Heart right ventricle (tissue), 16 donors: ENCODE results near the gene DIS3. TPM values are rescaled to one million over a fixed set of nuclear protein-coding genes. Genes with fewer than 3 reads are reported as not detected.
A peak's percentile ranks its signal among the peaks of the same experiment; 100 is the strongest.

Experiments used
- ATAC-seq, 8 donors: fragments of 200-7000 bp; cut with Tn5 transposase; one replicate each; pipeline ENCODE4 v1.9.1; 2020; ENCODE audit warnings: mild to moderate bottlenecking in 8 of 8, moderate library complexity in 8 of 8, moderate number of reproducible peaks in 1 of 8
- DNase-seq, 2 donors: peaks; one replicate each; pipeline ENCODE4 v3.0.0-alpha.2; 2020
- H3K27ac ChIP-seq, 10 donors: fragments of 200-600 bp; sonication (generic) in 2 of 10; one replicate each; pipeline versions ENCODE4 v1.5.0 to v1.8.0; 2020 to 2022; ENCODE audit warnings: mild to moderate bottlenecking in 3 of 10
- H3K27me3 ChIP-seq, 7 donors: fragments of 200-600 bp; one replicate each; pipeline ENCODE4 v1.8.0; 2021 to 2022; ENCODE audit warnings: mild to moderate bottlenecking in 2 of 7
- H3K36me3 ChIP-seq, 9 donors: fragments of 200-600 bp; sonication (generic) in 1 of 9; one replicate each; pipeline versions ENCODE4 v1.5.0 to v1.8.0; 2020 to 2022; ENCODE audit warnings: mild to moderate bottlenecking in 2 of 9
- H3K4me1 ChIP-seq, 9 donors: fragments of 200-600 bp; sonication (generic) in 1 of 9; one replicate each; pipeline versions ENCODE4 v1.5.0 to v1.8.0; 2020 to 2022; ENCODE audit warnings: mild to moderate bottlenecking in 4 of 9
- H3K4me3 ChIP-seq, 10 donors: fragments of 200-600 bp; sonication (generic) in 2 of 10; one replicate each; pipeline versions ENCODE4 v1.5.0 to v1.8.0; 2020 to 2022; ENCODE audit warnings: mild to moderate bottlenecking in 7 of 10, moderate library complexity in 2 of 10
- H3K9me3 ChIP-seq, 11 donors: fragments of 200-600 bp in 10 of 11; sonication (generic) in 2 of 11; one replicate each; pipeline versions ENCODE4 v1.5.0 to v1.8.0; 2013 to 2022; ENCODE audit warnings: mild to moderate bottlenecking in 2 of 11, control low read depth in 1 of 11, moderate library complexity in 1 of 11
- CTCF ChIP-seq, 9 donors: fragments of 200-600 bp; sonication (generic) in 2 of 9; IDR thresholded peaks; one replicate each; pipeline versions ENCODE4 v1.5.0 to v1.8.0; 2021 to 2022; ENCODE audit warnings: antibody characterized with exemption in 9 of 9, mild to moderate bottlenecking in 5 of 9, moderate library complexity in 1 of 9
- WGBS, 2 donors: extraction: QIAGEN DNeasy Blood & Tissue Kit; methylation state at CpG; one replicate each; pipeline ENCODE4 v1.1.7; 2013; ENCODE audit warnings: inconsistent platforms in 1 of 2; 5-methylcytosine and 5-hydroxymethylcytosine counted together
- intact Hi-C, 10 donors: fragments of 100-400 bp; cut with DNase I; formaldehyde crosslinking; loops; one replicate each; pipeline versions ENCODE4 v1.11.1 to v1.14.2; 2022
- polyA plus RNA-seq, 2 donors: library from polyadenylated mRNA; stranded (reverse); fragments of 200-250 nt; gene quantifications; one replicate each; pipeline ENCODE4 v1.2.3, GENCODE V29; 2013
- total RNA-seq, 10 donors: library from RNA; stranded (reverse); fragmentation: NEBNext Ultra II Directional in 3 of 10; extraction: Animal tissue kit (Norgen Biotek cat#: 25700) in 3 of 10; gene quantifications; one replicate each; pipeline versions ENCODE4 v1.2.1 to v1.2.4, GENCODE V29; 2021 to 2023
- donor health status: Arrhythmogenic right ventricular cardiomyopathy.
- donor health status: ischemic (EF 13 %, LVEDD 7.1; RV severe dilation, severe dysfunction).
- donor health status: healthy with polysubstance abuse.
- donor health status: DM: no; HTN: yes; CAD: no.
- donor health status: DM: no; HTN: no; CAD: no.
- donor health status: ischemic (EF 25% LVEDD 6.9; RV normal size, moderate dysfunction).
- donor health status: ischemic (EF 25% LVEDD 5.7; RV mildly dilated, moderate dysfunction).
- donor health status: healthy.
- donor health status: DM: yes; HTN: yes; CAD: no.
- donor health status: Ischemic cardiomyopathy.
- donor health status: ischemic (EF 35%, LVEDD 5.7; RV mildly dilated, moderate dysfunction).
- donor health status: nonischemic (EF 11% LVEDD 7.7; RV severe dilation, severe dysfunction).
- donor health status: DM: yes; HTN: yes; CAD: no.
- donor health status: PGD.
- donor health status: ischemic (EF 29% LVEDD 5.4; RV normal size, mild dysfunction).
- donor health status: nonischemic (EF 23%, LVEDD 6.1; RV moderate dilation, normal function).

The DIS3 gene
- total and polyA plus RNA-seq, 12 donors = 5.9 to 19.6 (median 17.0) TPM

- Histone ChIP-seq H3K36me3 (peaks cover 0 to 56% (median 6%) of the 10 kb centered on the region in 9 donors), H3K27me3 (no peaks in the 10 kb centered on the region), H3K27ac (no peak overlapping the region), H3K9me3 (no peaks in the 10 kb centered on the region), H3K4me1 (no peaks in the 10 kb centered on the region), H3K4me3 (no peak overlapping the region)
- ATAC-seq (no peak), DNase-seq (no peak)
- intact Hi-C loops = no loop called here
- WGBS, 2 donors = 50 to 67% methylated on average over 1 of the region's 1 CpG
- TF ChIP-seq CTCF (IDR thresholded peaks at IDR 0.05) = no peak
Observed at GRCh38 chr13:72740015-72740414, 41.7 kb downstream of the DIS3 start.

GRCh38 chr13:72737033-72737432, 44.7 kb downstream of the DIS3 start:
- Histone ChIP-seq H3K27me3 (no peaks in the 10 kb centered on the region), H3K4me3 (no peak overlapping the region), H3K9me3 (no peaks in the 10 kb centered on the region), H3K27ac (no peak overlapping the region), H3K4me1 (no peaks in the 10 kb centered on the region), H3K36me3 (peaks cover 0 to 60% (median 0%) of the 10 kb centered on the region in 9 donors)
- intact Hi-C loops = no loop called here
- no peak for ATAC-seq
- no peak for TF ChIP-seq CTCF (IDR thresholded peaks at IDR 0.05)
- DNase-seq = no peak
- WGBS, 2 donors = 97% methylated on average over 3 of the region's 3 CpGs

- Histone ChIP-seq H3K36me3 (peaks cover 0 to 24% (median 0%) of the 10 kb centered on the region in 9 donors), H3K4me3 (peak overlapping the region; percentile 65 to 96 (median 80)), H3K4me1 (peaks cover 0 to 39% (median 20%) of the 10 kb centered on the region in 9 donors), H3K9me3 (no peaks in the 10 kb centered on the region), H3K27ac (peak overlapping the region in 7 of 10 donors; percentile 31 to 88 (median 53)), H3K27me3 (no peaks in the 10 kb centered on the region)
- WGBS, 2 donors = 8 to 9% methylated on average over 3 of the region's 3 CpGs
- no peak for TF ChIP-seq CTCF (IDR thresholded peaks at IDR 0.05)
- DNase-seq (no peak), ATAC-seq (no peak)
- intact Hi-C loops = loop anchor here in 4 of 10 donors (5.0 to 10.0 kb wide), 2 partner anchors 54 to 57 kb away; partner anchors contain the start of genes DIS3 (in 4 of the 4) and PIBF1 (in 4 of the 4)
Observed at GRCh38 chr13:72728290-72728605, 53.5 kb downstream of the DIS3 start.

- Histone ChIP-seq H3K9me3 (no peaks in the 10 kb centered on the region), H3K36me3 (peaks cover 0 to 18% (median 0%) of the 10 kb centered on the region in 9 donors), H3K4me3 (peak within 1 kb of the TSS; percentile 65 to 96 (median 80)), H3K27ac (peak within 1 kb of the TSS in 9 of 10 donors; percentile 32 to 88 (median 63)), H3K27me3 (no peaks in the 10 kb centered on the region), H3K4me1 (peaks cover 0 to 39% (median 20%) of the 10 kb centered on the region in 9 donors)
- ATAC-seq (peak; percentile 99 to 100 (median 99)), DNase-seq (peak; percentile 95)
- no peak for TF ChIP-seq CTCF (IDR thresholded peaks at IDR 0.05)
- intact Hi-C loops = loop anchor here in 5 of 10 donors (2.0 to 10.0 kb wide), 3 partner anchors 53 to 57 kb away; partner anchors contain the start of genes DIS3 (in 5 of the 5) and PIBF1 (in 4 of the 5)
- WGBS, 2 donors = 0% methylated on average over 69 to 71 of the region's 71 CpGs
Observed at GRCh38 chr13:72727417-72728289, 54.0 kb downstream of the DIS3 start, which contains the start of the genes BORA and MZT1. BORA (plus strand) TSS chr13:72727923; CDS start chr13:72728941, 1,018 bp downstream. MZT1 (minus strand) TSS chr13:72727629; CDS start chr13:72727602, 27 bp downstream.
